ENCODE measurements around the gene FAM50B. TPM values are rescaled to one million over a fixed set of nuclear protein-coding genes. Genes with fewer than 3 reads are reported as not detected.

FAM50B gene
- total RNA-seq, 4 donors from 2014 or later = 1.8 to 25.4 (median 12.2) TPM

DNA sequence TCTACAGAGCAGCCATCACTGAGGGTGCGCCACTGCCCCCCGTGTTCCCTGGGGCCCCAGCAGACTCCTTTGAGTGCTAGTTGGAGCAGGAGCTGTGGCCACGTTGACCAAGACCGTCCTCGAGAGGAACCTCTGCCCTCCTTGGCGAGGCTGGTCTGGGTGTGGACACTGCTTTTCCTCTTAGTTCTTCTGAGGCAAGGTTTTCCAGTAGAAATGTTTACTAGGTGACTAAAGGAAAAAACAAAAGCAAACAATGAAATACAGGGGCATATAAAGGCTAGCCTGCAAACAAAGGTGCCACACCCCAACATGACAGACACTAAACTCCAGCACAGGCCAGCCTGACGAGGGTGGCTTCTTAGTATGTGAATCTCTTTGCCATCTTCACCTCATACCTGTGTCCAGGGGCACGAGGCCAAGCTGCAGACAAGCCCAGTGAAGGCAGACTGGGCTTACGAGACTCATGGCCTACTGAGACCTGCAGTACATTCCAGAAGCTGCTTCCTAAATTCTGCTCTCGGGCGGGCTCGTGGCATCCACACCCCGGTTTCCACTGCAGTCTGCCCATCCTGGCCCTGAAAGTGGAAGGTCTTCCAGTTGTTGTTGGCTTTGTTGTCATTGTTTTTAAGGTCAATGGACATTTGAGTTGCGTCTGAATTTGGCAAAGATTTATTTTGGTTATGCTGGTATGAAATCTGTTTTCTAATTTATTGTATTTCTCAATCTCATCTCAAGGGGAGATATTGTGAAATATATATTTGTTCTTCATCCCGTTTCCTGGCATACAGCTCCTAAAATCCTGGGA lies 39.2 kb downstream of the FAM50B start:
- DNase-seq = peak in 1 of 2 donors; percentile 11
- no peak overlapping the region for H3K4me3 ChIP-seq
- no peaks in the 10 kb centered on the region for H3K4me1 ChIP-seq
- no peaks in the 10 kb centered on the region for H3K9me3 ChIP-seq
- TF ChIP-seq, protein P1, sequence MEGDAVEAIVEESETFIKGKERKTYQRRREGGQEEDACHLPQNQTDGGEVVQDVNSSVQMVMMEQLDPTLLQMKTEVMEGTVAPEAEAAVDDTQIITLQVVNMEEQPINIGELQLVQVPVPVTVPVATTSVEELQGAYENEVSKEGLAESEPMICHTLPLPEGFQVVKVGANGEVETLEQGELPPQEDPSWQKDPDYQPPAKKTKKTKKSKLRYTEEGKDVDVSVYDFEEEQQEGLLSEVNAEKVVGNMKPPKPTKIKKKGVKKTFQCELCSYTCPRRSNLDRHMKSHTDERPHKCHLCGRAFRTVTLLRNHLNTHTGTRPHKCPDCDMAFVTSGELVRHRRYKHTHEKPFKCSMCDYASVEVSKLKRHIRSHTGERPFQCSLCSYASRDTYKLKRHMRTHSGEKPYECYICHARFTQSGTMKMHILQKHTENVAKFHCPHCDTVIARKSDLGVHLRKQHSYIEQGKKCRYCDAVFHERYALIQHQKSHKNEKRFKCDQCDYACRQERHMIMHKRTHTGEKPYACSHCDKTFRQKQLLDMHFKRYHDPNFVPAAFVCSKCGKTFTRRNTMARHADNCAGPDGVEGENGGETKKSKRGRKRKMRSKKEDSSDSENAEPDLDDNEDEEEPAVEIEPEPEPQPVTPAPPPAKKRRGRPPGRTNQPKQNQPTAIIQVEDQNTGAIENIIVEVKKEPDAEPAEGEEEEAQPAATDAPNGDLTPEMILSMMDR (IDR thresholded peaks at IDR 0.05) = no peak
- TF ChIP-seq POLR2A (IDR thresholded peaks at IDR 0.05) = no peak
- H3K27ac ChIP-seq = no peak overlapping the region
- H3K27me3 ChIP-seq = no peaks in the 10 kb centered on the region
- no peaks in the 10 kb centered on the region for H3K36me3 ChIP-seq
- intact Hi-C loops (cut with DNase I; ENCODE audit: low total_unique reads) = no loop called here

DNA sequence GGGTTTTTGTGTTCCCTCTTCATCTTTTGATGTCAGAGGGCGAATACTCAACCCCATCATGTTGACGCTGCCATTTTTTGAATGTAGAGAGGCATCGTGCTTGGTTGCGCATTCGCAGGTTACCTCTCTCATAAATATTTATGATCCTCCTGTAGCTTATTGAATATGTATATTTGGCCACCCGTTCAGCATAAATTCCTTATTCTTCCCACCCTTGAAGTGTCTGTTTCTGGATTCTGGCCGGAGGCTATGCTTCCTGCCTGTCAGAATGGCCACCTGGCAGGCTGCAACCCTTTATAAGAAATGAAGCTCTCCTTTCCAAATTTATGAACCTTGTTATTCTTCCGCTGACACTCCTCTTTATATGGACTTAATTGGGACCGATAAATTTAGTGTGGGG lies 40.9 kb downstream of the FAM50B start:
- no peaks in the 10 kb centered on the region for H3K9me3 ChIP-seq
- H3K36me3 ChIP-seq = no peaks in the 10 kb centered on the region
- no peaks in the 10 kb centered on the region for H3K4me1 ChIP-seq
- no peak overlapping the region for H3K27ac ChIP-seq
- H3K27me3 ChIP-seq = no peaks in the 10 kb centered on the region
- H3K4me3 ChIP-seq = no peak overlapping the region
- intact Hi-C loops (cut with DNase I; ENCODE audit: low total_unique reads) = no loop called here
- no peak for DNase-seq
- TF ChIP-seq, protein P1 (IDR thresholded peaks at IDR 0.05) = no peak
- TF ChIP-seq POLR2A (IDR thresholded peaks at IDR 0.05) = no peak

DNA sequence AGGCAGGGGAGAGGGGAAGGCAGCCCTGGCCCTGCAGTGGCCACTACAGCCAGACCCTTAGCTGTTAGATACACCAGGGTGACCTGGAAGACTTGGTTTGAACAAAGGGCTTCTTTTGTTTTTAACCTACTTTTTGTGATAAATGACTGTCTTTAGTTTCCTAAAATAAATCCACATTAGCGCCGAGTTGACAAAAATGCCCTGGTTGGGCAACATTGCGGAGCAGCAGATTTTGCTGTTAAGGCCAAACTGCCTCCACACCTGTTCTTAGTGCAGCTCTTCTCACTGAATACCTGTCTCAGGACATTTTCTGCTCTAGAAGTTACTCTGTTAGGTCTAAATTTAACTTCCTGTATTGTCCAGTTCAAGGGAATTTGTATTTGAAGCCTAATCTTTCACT lies 42.7 kb downstream of the FAM50B start:
- no peak for DNase-seq
- H3K4me1 ChIP-seq = no peaks in the 10 kb centered on the region
- no peak overlapping the region for H3K27ac ChIP-seq
- no peaks in the 10 kb centered on the region for H3K36me3 ChIP-seq
- TF ChIP-seq POLR2A (IDR thresholded peaks at IDR 0.05) = no peak
- TF ChIP-seq, protein P1 (IDR thresholded peaks at IDR 0.05) = no peak
- intact Hi-C loops (cut with DNase I; ENCODE audit: low total_unique reads) = no loop called here
- H3K4me3 ChIP-seq = no peak overlapping the region
- no peaks in the 10 kb centered on the region for H3K27me3 ChIP-seq
- no peaks in the 10 kb centered on the region for H3K9me3 ChIP-seq

DNA sequence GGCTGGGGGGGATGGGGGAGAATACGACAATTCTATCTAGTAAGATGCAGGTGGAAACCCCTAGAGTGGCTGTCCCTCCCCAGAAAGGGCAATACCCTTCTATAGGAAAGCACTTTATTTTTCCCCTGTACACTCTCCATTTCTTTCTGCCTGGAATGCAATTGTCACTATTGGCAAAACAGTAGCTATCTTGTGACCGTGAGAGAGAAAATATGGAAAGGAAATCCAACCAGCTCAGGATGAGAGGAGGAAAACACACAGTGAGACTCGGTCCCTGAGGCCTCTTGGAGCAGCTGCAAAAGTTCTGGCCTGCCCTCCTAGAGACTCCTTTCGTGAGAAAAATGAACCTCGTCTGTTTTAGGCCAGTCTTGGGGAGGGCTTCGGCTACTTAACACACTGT lies 43.4 kb downstream of the FAM50B start:
- TF ChIP-seq, protein P1 (IDR thresholded peaks at IDR 0.05) = no peak
- no peak for TF ChIP-seq POLR2A (IDR thresholded peaks at IDR 0.05)
- no peaks in the 10 kb centered on the region for H3K9me3 ChIP-seq
- no peaks in the 10 kb centered on the region for H3K4me1 ChIP-seq
- no peaks in the 10 kb centered on the region for H3K36me3 ChIP-seq
- no peak overlapping the region for H3K4me3 ChIP-seq
- peak in 1 of 2 donors; percentile 4 for DNase-seq
- no peaks in the 10 kb centered on the region for H3K27me3 ChIP-seq
- H3K27ac ChIP-seq = no peak overlapping the region
- intact Hi-C loops (cut with DNase I; ENCODE audit: low total_unique reads) = no loop called here

DNA sequence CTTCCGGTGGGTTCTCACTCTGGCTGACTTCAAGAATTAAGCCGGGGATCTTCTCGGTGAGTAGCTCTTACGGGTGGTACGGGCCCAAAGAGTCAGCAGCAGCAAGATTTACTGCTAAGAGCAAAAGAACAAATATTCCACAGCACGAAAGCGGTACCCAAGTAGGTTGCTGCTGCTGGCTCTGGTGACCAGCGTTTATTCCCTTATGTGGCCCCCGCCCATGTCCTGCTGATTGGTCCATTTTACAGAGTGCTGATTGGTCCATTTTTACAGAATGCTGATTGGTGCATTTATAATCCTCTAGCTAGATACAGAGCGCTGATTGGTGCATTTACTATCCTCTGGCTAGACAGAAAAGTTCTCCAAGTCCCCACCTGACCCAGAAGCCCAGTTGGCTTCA lies 44.3 kb downstream of the FAM50B start:
- Histone ChIP-seq H3K27ac (no peak overlapping the region), H3K36me3 (no peaks in the 10 kb centered on the region), H3K9me3 (no peaks in the 10 kb centered on the region), H3K4me1 (no peaks in the 10 kb centered on the region), H3K27me3 (no peaks in the 10 kb centered on the region), H3K4me3 (no peak overlapping the region)
- intact Hi-C loops (cut with DNase I; ENCODE audit: low total_unique reads) = no loop called here
- DNase-seq = peak in 1 of 2 donors; percentile 4
- TF ChIP-seq, protein P1 (IDR thresholded peaks at IDR 0.05) = no peak
- no peak for TF ChIP-seq POLR2A (IDR thresholded peaks at IDR 0.05)

Data from uterus (tissue), 4 donors.